DLD1 (cell line): ENCODE results near the gene PRPF6.

Experiments
- in situ Hi-C: cut with HindIII; loops from 2 replicates; pipeline ENCODE4 v1.10.0; 2017; ENCODE audit warnings: low sequenced_read_pairs

Gene PRPF6, protein sequence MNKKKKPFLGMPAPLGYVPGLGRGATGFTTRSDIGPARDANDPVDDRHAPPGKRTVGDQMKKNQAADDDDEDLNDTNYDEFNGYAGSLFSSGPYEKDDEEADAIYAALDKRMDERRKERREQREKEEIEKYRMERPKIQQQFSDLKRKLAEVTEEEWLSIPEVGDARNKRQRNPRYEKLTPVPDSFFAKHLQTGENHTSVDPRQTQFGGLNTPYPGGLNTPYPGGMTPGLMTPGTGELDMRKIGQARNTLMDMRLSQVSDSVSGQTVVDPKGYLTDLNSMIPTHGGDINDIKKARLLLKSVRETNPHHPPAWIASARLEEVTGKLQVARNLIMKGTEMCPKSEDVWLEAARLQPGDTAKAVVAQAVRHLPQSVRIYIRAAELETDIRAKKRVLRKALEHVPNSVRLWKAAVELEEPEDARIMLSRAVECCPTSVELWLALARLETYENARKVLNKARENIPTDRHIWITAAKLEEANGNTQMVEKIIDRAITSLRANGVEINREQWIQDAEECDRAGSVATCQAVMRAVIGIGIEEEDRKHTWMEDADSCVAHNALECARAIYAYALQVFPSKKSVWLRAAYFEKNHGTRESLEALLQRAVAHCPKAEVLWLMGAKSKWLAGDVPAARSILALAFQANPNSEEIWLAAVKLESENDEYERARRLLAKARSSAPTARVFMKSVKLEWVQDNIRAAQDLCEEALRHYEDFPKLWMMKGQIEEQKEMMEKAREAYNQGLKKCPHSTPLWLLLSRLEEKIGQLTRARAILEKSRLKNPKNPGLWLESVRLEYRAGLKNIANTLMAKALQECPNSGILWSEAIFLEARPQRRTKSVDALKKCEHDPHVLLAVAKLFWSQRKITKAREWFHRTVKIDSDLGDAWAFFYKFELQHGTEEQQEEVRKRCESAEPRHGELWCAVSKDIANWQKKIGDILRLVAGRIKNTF

DNA sequence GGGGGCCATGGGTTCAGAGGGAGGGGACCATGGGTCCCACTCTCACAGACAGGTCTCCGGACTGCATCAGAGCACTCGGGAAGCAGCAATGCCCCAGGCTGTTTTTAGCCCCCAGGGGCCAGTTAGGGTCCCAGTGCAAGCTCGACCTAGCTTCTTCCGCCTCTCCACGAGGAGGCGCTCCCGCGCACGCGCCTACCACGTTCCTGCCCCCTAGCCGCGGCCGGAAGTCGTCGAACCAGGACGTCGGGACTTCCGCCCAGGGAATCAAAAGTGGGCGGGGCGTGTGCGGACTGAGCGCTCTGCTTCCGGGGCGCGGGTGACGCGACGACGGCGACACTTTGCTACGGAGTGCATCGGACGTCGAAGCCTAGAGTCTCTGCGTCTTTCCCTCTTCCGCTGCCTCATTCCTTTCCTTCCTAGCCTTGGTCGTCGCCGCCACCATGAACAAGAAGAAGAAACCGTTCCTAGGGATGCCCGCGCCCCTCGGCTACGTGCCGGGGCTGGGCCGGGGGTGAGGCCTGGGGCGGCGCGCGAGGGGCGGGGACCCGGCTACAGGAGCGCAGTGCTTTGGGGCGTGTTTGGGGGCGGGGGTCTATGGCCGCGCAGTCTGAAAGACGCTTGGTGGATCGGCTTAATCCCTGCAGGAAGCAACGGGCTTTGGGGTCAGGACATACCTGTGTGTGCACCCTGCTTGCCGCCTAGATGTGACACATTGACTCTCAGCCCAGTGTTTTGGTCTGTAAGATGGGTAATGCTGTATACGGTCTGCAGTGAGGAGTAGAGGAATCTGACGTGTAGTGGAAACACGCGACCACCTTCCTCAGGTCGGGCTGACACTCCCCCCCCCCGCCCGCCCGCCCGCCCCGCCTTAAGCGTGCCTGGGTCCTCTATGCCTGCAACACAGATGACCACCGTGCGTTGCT is at the start of gene PRPF6:
Gene PRPF6 (plus strand): TSS at position 327 of the 923 bp plus-strand sequence. CDS start 114 bp downstream, at position 441.
- in situ Hi-C loops: no loop called here

DNA sequence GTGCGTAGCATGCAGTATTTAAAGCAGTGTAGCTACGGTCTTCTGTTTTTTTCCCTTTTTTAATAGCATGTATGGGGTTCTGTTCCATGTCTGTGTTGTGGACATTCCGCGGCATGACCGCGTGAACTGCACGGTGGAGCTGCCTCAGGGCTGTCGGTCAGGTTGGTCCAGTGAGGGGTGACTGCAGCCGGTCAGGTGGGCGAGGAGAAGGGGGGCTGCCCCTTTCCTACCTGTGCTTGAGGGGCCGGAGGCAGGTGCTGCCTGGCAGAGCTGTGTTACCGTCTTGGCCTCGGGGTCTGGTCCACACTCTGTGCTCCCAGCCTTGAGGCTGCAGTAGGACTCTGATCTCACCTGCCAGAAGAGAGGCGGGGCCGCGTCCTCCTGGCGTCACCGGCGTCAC is 49.2 kb upstream of the PRPF6 start:
- in situ Hi-C loops: no loop called here

DNA sequence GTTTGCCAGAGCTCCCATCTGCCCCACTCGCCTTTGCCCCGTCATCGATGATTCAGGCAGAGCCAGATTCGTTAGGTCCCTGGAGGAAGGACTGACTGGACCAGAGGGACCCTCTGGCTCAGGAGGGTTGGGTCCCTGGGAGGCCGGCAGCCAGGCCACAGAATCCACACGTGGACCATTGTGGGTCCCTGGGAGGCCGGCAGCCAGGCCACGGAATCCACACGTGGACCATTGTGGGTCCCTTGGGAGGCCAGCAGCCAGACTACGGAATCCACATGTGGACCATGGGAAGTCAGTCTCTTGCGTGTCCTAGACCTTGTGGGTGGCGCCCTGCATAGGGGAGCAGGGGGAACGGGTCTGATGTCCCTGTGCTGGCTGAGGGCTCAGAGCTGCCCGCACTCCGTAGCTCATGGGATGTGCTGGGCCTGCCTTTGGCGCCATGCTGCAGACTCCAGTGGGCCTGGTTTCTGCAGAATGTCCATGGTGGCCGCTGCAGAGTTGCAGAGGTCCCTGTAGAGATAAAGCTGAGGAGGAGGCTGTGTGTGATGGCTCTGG is 48.2 kb upstream of the PRPF6 start:
- in situ Hi-C loops: no loop called here

DNA sequence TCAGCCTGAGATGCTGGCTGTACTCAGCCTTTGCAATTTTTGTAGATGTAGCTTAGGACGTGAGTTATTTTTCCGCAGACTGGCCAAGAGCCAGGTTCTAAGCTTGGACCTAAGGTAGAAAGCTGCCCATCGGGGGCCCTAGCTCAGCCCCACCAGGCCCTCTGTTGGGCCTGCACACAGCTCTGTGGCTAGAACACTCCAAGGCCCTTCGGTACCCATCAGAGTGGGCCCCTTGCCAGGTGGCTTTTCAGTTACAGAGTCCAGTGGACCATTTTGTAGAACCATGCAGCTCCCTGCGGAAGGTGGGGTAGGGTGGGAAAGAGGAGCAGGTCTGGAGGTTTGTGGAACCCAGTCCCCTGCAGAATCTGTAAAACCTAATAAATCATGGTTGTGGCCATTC is 47.3 kb upstream of the PRPF6 start:
- in situ Hi-C loops: no loop called here

DNA sequence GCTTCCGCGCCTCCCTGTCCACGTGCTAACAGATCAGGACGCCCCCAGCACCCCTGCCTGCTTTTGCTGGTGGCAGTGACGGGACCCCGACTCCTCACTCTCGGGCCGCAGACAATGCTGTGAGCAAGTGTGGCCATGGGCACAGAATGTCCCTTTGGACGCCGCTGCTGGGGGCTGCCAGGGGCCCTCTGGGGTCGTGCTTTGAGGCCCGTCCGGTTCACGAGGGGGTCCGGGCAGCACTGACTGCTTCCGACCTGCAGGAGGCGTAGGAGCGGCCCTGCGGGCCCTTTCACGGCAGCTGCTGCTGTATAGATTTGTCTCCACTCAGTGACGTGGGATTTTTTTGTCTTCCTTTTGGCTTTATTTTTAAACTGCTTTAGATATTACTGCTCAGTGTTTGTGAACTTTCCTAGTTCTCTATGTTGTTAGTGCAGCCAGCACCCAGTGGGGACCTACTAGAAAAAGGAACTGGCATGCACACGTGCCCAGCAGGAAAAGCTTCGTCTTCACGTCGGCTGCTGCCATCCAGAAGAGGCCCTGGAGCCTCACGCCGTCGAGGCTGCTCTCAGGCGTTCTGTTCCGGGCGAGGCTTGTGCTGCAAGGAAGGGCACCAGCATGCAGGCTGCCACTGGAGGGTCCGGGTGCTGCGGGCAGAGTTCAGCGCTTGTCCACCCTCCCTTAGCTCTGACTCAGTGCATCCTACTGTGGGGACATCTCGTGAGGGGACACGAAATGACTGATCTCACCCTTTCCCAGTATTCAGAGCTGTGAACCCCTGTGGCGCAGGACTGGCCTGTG is 46.5 kb upstream of the PRPF6 start:
- in situ Hi-C loops: no loop called here

DNA sequence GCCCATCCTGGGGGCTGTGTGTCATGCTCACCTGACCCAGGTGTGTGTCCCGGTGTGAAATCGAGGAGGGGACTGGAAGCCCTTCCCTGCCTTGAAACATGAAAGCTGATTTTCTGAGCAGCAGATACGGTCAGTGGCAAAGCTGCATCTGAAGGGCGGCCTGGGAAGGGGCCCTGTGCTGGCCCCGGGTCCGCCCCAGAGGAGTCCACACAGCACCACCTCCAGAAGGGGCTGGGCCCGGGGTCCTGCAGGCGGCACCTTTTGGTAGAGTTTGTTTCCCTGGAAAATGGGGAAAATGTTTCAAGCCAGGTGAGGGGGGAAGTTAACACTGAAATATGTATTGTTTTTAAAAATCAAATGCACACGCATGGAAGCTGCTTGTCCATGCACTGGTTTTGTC is 45.5 kb upstream of the PRPF6 start:
- in situ Hi-C loops: no loop called here

DNA sequence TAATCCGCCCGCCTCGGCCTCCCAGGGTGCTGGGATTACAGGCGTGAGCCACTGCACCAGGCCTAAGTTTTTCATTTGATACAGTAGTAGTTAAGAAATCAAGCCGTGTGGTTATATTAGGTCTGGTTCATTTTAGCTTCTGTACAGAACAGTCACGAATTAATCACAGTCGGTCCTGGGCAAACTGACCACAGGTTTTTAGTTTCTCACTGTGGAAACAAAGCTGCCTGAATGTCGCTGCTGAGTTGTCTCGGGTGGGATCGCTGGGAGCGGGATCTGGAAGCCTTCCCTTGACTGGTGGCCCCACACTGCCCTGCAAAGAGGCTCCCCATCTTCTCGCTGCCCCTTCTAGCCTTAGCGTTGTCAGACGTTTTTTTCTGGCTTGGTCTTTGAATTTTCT is 43.3 kb upstream of the PRPF6 start:
- in situ Hi-C loops: no loop called here

DNA sequence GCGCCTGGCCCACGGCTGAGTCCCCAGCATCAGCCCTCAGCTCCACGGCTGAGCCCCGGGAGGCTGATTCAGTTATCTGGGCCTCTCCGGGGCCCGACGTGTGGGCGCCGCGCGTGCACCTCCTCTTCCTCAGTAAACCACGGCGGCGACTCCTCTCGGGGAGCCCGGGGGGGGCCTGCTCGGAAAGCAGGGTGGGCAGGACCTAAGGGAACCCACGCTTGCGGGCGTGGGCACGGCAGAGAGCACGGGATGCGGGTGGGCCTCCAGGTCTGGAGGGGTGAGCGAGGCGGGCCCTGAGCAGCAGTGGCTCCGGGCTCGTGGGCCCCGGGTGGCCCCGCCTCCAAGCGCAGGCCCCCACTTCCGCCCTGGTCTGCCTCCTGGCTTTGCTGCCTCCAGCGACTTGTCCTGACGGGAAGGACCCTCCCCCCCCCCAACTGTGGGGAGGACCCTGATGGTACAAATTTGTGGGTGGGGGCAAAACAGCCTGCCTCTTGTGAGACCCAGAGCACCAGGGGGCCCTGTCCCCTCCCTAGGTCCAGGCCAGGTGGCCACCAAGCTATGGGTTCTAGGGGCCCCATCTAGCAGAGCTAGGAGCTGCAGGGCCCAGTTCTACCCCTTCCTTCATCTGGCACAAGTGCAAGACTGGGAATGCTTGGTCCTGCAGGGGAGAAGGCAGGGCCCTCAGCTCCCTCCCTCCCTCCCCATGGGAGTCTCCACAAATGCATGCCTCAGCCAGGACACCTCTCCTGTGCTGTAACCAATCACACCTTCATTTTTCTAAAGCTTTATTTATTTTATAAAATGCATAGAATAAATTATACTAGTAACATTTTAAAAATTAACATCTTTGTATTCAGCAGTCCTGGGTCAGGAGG is 41.6 kb upstream of the PRPF6 start:
- in situ Hi-C loops: no loop called here

DNA sequence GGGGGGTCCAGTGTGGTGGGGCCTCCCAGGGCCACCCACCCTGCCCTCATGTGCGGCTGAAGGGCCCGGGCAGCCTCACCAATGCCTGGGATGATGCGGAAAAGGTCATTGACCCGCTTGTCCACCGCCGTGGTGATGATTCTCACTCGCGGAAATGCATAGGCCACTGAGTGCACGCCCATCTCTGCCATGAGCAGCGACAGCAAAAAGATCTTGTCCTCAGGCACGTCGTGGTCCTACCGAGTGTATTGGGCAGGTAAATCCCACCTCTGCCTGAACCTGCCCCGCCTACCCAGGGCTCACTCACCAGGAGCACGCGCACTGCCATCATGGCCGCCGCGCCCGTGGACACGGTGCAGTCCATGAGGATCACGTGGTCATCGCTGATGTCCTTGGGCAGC is 40.9 kb upstream of the PRPF6 start:
- in situ Hi-C loops: no loop called here

DNA sequence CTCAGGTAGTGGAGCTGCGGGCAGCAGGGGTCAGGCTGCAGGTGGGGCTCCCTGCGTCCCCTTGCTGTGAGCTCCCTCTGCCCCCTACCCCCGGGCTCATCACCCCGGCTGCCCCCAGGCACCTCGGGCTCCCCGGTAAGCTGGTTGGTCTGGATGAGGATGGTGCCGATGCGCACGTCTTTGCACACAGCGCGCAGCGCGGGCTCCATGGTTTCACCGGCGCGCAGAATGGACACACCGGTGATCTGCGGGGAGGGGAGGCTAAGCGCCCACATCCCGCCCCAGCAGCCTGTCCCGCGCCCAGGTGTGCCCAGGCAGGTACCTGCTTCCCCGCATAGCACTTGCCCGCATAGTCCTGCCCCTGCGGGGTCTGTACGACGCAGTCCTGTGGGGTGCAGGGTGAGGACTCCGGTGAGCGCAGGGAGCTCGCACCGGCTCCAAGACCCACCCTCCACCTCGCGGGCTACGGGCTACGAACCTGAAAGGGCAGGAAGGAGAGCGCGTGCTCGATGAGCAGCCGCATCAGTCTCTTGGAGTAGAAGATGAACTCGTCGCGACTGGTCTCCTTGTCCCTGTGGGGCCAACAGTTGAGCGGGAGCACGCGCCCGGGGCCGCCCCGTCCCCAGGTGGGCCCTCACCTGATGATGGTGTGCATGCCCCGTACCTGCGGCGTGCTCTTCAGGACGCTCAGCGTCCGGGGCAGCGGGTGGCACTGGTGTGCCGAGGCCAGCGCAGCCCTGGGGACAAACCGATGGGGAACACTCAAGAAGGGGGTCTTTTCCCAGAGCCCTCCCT is 40.3 kb upstream of the PRPF6 start:
- in situ Hi-C loops: no loop called here

DNA sequence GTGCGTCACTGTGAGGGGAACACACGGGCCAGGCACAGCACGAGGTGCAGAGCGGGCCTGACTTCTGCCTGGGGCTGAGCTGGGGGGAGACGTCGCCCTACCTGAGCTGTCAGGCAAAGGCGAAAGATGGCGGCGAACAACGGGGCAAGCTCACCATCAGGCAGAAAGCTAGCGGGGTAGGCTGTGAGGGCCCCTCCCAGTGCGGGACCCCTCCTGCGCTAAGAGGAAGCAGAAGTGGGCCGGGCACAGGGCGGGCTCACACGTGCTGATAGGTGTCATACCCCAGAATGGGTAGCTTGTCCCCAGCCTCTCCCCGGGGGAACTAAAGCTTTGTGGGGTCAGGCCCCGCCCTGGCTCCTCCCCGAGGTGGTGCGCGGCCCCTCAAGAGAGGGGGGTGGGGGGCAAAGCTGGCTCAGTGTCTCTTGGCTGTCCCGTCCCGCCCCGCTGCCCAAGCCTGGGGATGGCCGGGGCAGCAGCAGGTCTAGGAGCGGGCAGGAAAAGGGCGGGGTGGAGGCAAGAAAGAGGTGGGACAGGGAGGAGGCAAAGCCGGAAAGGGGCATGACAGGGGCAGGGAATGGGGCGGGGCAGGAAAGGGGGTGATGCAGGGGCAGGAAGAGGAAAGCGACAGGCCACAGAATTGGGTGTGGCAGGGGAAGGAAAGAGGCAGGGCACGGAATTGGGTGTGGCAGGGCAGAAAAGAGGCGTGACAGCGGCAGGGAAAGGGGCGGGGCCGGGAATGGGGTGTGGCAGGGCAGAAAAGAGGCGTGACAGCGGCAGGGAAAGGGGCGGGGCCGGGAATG is 39.5 kb upstream of the PRPF6 start:
- in situ Hi-C loops: no loop called here

DNA sequence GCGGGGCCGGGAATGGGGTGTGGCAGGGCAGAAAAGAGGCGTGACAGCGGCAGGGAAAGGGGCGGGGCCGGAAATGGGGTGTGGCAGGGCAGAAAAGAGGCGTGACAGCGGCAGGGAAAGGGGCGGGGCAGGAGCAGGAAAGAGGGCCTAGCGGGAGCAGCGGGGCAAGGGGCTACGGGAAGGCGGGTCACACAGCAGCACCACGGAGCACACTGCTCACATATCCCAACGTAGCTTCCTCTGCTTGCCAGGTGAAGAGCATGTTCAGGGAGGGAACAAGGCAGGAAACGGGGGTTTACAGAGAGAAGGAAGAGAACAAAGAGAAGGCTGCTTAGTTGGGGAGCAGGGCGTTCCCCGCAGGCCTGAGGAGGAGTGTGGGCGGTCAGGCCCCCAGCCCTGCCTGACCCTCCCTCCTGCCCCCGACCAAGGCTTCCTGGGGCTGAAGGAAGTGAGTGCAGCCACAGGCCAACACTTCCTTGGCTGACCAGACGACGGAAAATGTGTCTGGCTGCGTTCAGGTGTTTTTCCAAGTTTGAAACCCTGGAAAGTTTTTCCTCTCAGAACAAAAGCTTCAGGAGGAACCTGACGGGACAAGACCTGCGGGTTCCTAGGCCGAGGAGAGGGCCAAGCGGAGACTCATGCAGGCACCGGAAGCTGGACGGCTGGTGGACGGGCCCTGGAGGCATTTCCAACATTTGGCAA is 38.5 kb upstream of the PRPF6 start:
- in situ Hi-C loops: no loop called here

DNA sequence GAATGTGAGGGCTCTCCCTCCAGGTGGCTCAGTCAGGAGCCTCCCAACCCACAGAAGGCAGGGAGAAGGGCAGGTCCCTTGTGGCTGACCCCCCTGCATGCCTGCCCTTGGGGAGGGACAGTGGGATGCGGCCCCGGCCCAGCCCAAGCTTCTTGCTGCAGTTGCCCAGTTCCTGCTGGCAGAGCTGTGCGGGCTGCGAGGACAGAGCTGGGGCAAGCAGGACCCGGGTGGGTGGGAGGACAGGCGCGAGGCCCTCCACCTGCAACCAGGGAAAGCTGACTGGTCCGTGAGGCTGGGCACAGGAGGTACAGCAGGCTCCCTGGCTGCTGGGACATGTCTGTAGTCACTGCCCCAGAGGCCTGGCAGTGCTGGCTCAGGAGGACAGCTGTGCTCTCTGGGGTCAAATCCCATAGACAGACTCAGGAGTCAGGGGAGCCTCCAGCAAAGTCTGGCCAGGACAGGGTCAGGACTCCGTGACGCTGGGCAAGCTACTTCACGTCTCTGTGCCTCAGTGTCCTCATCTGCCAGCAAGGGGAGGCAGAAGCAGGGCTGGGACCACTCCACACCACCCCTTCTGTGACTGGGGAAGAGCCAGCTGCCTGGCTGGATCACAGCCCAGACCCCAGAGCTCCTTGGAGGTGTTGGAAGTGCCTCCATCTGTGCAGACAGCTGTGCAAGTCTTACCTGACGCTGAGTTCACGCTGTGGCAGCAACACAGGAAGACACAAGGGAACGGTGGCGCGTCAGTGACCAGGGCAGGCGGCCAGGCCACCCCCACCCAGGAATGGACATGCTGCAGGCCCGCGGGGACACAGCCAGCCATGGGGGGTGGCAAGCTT is 37.7 kb upstream of the PRPF6 start:
- in situ Hi-C loops: no loop called here

DNA sequence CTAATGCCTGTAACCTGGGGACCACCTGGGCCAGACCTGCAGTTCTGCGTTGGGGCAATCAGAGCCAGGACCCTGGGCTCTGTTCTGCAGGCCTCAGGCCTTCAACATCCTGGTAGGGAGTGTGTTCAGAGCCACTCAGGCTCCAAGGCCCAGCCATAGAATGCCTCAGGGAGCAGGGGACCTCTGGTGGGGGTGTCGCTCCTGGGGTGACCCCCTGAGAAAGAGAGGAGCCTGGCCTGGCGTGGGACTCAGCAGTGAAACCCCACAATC is 37.2 kb upstream of the PRPF6 start:
- in situ Hi-C loops: no loop called here

DNA sequence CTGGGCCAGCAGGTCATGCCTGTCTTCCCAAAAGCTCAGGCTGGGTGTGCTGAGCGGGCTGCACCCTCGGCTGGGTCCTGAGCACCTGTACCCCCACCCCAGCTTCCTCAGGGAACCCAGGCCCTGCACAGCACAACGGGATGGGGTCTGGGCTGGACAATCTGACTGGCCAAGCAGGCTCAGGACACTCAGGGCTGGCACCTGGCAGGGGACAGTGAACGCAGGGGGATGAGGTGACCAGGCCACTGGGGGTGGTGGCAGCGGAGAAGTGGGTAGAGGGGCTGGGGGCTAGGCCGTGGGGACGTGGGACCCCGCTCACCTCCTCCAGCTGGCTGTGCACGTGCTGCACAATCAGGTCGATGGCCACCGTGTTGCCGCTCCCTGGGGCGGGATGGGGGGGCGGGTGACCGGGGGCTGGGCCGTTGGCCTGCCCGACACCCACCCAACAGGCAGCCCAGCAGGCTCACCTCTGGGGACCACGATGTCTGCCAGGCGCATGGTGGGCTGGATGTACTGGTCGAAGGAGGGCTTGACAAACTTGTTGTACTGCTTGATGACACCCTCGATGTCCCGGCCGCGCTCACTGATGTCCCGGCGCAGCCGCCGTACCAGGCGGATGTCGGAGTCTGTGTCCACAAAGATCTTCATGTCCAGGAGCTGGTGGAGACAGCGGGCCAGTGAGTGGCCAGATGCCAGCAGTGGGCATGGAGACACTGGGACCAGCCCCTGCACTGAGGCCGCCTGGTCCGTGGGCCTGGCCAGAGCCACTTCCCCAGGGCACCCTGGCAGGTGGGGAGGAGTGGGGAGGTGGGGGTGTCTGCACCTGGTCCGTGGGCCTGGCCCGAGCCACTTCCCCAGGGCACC is 36.6 kb upstream of the PRPF6 start:
- in situ Hi-C loops: no loop called here
